Breast epithelium (tissue), 3 donors: ENCODE measurements around the gene TMPRSS9.
"Not testable (repeated sequence)": the region's sequence is repeated elsewhere in the genome, so short reads cannot be mapped to it uniquely, and the experiment has no call there.

Source experiments
- POLR2A ChIP-seq: fragments of 450-650 bp; IDR thresholded peaks from one replicate; pipeline ENCODE4 v1.6.1; 2016; ENCODE audit warnings: antibody characterized with exemption, mild to moderate bottlenecking, moderate library complexity
- POLR2AphosphoS5 ChIP-seq, 3 donors: sonication (generic); formaldehyde crosslinking; IDR thresholded peaks; one replicate each; pipeline ENCODE4 v1.6.1; 2017; ENCODE audit warnings: antibody characterized with exemption in 3 of 3
- TF ChIP-seq, protein P1 (sequence below), 3 donors: fragments of 450-650 bp; IDR thresholded peaks; one replicate each; pipeline ENCODE4 v1.5.1; 2016 to 2017; ENCODE audit warnings: antibody characterized with exemption in 3 of 3, mild to moderate bottlenecking in 3 of 3, moderate library complexity in 3 of 3

DNA sequence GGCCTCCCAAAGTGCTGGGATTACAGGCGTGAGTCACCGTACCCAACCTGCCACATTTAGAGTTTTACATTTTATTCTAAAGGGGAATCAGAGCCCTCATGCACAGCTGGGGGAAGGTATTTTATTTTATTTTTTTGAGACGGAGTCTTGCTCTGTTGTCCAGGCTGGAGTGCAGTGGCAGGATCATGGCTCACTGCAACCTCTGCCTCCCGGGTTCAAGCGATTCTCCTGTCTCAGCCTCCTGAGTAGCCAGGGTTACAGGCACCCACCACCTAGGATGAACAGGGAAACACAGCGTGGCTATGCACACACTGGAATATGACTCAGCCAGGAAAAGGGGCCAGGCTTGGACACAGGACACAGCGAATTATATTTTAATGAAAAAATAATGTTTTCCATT is 37.1 kb downstream of the TMPRSS9 start:
- not testable (repeated sequence) for TF ChIP-seq POLR2A; POLR2AphosphoS5 (IDR thresholded peaks at IDR 0.05)
- TF ChIP-seq, protein P1, sequence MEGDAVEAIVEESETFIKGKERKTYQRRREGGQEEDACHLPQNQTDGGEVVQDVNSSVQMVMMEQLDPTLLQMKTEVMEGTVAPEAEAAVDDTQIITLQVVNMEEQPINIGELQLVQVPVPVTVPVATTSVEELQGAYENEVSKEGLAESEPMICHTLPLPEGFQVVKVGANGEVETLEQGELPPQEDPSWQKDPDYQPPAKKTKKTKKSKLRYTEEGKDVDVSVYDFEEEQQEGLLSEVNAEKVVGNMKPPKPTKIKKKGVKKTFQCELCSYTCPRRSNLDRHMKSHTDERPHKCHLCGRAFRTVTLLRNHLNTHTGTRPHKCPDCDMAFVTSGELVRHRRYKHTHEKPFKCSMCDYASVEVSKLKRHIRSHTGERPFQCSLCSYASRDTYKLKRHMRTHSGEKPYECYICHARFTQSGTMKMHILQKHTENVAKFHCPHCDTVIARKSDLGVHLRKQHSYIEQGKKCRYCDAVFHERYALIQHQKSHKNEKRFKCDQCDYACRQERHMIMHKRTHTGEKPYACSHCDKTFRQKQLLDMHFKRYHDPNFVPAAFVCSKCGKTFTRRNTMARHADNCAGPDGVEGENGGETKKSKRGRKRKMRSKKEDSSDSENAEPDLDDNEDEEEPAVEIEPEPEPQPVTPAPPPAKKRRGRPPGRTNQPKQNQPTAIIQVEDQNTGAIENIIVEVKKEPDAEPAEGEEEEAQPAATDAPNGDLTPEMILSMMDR (IDR thresholded peaks at IDR 0.05): not testable (repeated sequence)
